Myocyte (in vitro differentiated cells): ENCODE measurements around the gene GALNS. TPM values are rescaled to one million over a fixed set of nuclear protein-coding genes. Genes with fewer than 3 reads are reported as not detected.

ENCODE experiments used
- DNase-seq: peaks from one replicate; pipeline ENCODE4 v3.0.0-alpha.2; 2012; ENCODE audit warnings: low read depth
- total RNA-seq: library from RNA; depleted of rRNA; stranded (reverse); fragments of >200 nt; gene quantifications from 2 replicates; pipeline ENCODE4 v1.2.3, GENCODE V29; 2014

Gene GALNS
- total RNA-seq, 1 donor from 2014 or later, result 34.8 TPM

GRCh38 chr16:88818575-88818874 is 38.2 kb downstream of the GALNS start:
- no peak for DNase-seq

- no peak for DNase-seq
Measured at GRCh38 chr16:88817785-88818574, 38.8 kb downstream of the GALNS start.

GRCh38 chr16:88816736-88817535 is 39.8 kb downstream of the GALNS start:
- no peak for DNase-seq

- peak; percentile 48 for DNase-seq
Measured at GRCh38 chr16:88815901-88816589, 40.7 kb downstream of the GALNS start.

- DNase-seq, result no peak
Measured at GRCh38 chr16:88815227-88815626, 41.5 kb downstream of the GALNS start.

- DNase-seq, result no peak
Measured at GRCh38 chr16:88814144-88814502, 42.6 kb downstream of the GALNS start.

- no peak for DNase-seq
Measured at GRCh38 chr16:88813269-88814143, 43.2 kb downstream of the GALNS start.

GRCh38 chr16:88812513-88813268 is 44.1 kb downstream of the GALNS start:
- peak; percentile 41 for DNase-seq

GRCh38 chr16:88811769-88812512 is 44.8 kb downstream of the GALNS start, which contains the start of gene APRT:
APRT (minus strand) TSS chr16:88811928; CDS start chr16:88811899, 29 bp downstream.
- DNase-seq, result peak; percentile 92

- peak; percentile 90 for DNase-seq
Measured at GRCh38 chr16:88810912-88811768, 45.6 kb downstream of the GALNS start.

GRCh38 chr16:88810166-88810911 is 46.4 kb downstream of the GALNS start:
- no peak for DNase-seq

- DNase-seq, result peak; percentile 54
Measured at GRCh38 chr16:88809676-88810165, 47.0 kb downstream of the GALNS start.

- no peak for DNase-seq
Measured at GRCh38 chr16:88809068-88809675, 47.6 kb downstream of the GALNS start.

GRCh38 chr16:88807626-88808453 is 48.9 kb downstream of the GALNS start:
- DNase-seq, result no peak

GRCh38 chr16:88807142-88807625 is 49.6 kb downstream of the GALNS start:
- DNase-seq, result no peak

- DNase-seq, result no peak
Measured at GRCh38 chr16:88806491-88807111, 50.1 kb downstream of the GALNS start.
